H1 (cell line): Measurements from ENCODE around the gene ANKFN1. TPM values are rescaled to one million over a fixed set of nuclear protein-coding genes. Genes with fewer than 3 reads are reported as not detected.

Source experiments
- GTF2F1 ChIP-seq: IDR thresholded peaks from 2 replicates; pipeline ENCODE4 v1.6.1; 2012; ENCODE audit warnings: low read depth, low read length, improper control_type of control experiment, borderline replicate concordance
- NANOG ChIP-seq: IDR thresholded peaks from 2 replicates; pipeline ENCODE4 v1.6.1; 2011; ENCODE audit warnings: low read length, low read depth, mild to moderate bottlenecking, inconsistent platforms; ENCODE audit not compliant: insufficient read depth, poor library complexity, severe bottlenecking
- POLR2A ChIP-seq, 2 experiments: IDR thresholded peaks; 1 replicate in 1 of 2; 2 replicates in 1 of 2; pipeline ENCODE4 v1.6.1; 2011; ENCODE audit warnings: low read depth in 2 of 2, low read length in 2 of 2, mild to moderate bottlenecking in 2 of 2; ENCODE audit errors: control extremely low read depth in 1 of 2
- SIRT6 ChIP-seq: IDR thresholded peaks from one replicate; pipeline ENCODE4 v1.7.1; 2012; ENCODE audit warnings: low read length, inconsistent platforms
- TBP ChIP-seq: IDR thresholded peaks from 2 replicates; pipeline ENCODE4 v1.6.1; 2011; ENCODE audit warnings: low read depth, low read length, improper control_type of control experiment
- polyA plus RNA-seq, 7 experiments: library from polyadenylated mRNA; depleted of rRNA in 3 of 7; stranded (reverse) in 5 of 7; unstranded in 2 of 7; fragments of >200 nt in 5 of 7; fragments of 200-250 nt in 2 of 7; gene quantifications; 1 replicate in 5 of 7; 2 replicates in 1 of 7; 4 replicates in 1 of 7; pipeline versions ENCODE4 v1.2.1 to v1.2.3, GENCODE V29; 2011 to 2013; ENCODE audit warnings: missing spikeins in 2 of 7, mixed read lengths in 2 of 7
- total RNA-seq: library from RNA; stranded (reverse); fragmentation: NEBNext Ultra II Directional; extraction: Animal tissue kit (Norgen Biotek cat#: 25700); gene quantifications from 2 replicates; pipeline ENCODE4 v1.2.1, GENCODE V29; 2021
- TF ChIP-seq, protein P1 (sequence below), 3 experiments: IDR thresholded peaks; 1 replicate in 2 of 3; 2 replicates in 1 of 3; pipeline versions ENCODE4 v1.5.1 to v1.6.1; 2011; ENCODE audit warnings: low read length in 3 of 3, mild to moderate bottlenecking in 3 of 3, inconsistent platforms in 2 of 3, low read depth in 1 of 3, moderate library complexity in 1 of 3; ENCODE audit not compliant: insufficient read depth in 1 of 3; ENCODE audit errors: control extremely low read depth in 1 of 3
- TF ChIP-seq, protein P2 (sequence below): IDR thresholded peaks from 2 replicates; pipeline ENCODE4 v1.6.1; 2012; ENCODE audit warnings: inconsistent platforms

The ANKFN1 gene
- total and polyA plus RNA-seq, 2 of the 8 experiments (the other 6 are each of a cell fraction or from before 2014, with no cell fraction given): not detected

DNA sequence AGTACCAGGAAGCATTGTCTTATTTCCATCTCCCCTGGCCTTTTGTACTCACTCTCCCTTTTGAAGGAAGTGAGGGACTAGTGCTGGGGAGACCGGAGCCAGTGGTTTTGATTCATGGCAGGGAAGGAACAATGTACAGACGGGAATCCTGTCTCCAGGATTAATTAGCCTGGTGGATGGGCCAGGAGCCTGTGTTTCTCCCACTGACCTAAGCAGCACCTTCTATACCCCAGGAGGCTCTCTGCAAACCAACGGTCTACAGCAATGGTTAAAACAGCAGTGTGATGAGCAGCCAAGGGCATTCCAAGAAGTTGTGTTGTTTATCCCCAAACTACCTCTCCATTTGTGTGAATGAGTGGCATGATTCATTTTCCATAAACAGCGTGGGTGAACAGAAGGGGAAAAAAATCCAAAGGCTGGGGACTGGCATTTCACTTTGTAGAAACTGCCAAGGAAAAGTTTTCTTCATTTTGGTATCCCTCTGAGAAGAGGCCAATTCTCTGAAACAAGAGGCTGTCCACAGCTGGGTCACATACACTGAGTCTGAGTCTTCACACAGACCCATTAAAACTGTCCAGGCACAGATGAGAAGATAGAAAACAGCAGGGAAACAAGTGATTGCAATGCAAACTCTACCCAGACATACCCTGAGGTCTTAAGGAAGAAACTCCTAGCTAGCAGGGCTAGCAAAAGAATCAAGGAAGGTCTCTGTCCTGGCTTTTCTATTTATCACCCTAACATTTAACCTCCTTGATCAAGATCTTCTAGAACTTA is 18.1 kb downstream of the ANKFN1 start (continued):
- TF ChIP-seq, protein P1, sequence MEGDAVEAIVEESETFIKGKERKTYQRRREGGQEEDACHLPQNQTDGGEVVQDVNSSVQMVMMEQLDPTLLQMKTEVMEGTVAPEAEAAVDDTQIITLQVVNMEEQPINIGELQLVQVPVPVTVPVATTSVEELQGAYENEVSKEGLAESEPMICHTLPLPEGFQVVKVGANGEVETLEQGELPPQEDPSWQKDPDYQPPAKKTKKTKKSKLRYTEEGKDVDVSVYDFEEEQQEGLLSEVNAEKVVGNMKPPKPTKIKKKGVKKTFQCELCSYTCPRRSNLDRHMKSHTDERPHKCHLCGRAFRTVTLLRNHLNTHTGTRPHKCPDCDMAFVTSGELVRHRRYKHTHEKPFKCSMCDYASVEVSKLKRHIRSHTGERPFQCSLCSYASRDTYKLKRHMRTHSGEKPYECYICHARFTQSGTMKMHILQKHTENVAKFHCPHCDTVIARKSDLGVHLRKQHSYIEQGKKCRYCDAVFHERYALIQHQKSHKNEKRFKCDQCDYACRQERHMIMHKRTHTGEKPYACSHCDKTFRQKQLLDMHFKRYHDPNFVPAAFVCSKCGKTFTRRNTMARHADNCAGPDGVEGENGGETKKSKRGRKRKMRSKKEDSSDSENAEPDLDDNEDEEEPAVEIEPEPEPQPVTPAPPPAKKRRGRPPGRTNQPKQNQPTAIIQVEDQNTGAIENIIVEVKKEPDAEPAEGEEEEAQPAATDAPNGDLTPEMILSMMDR (IDR thresholded peaks at IDR 0.05; ENCODE audit: control extremely low read depth in 1 of 3, insufficient read depth in 1 of 3, low read depth in 1 of 3, low read length in 3 of 3): no peak
- TF ChIP-seq POLR2A (IDR thresholded peaks at IDR 0.05; ENCODE audit: control extremely low read depth in 1 of 2, low read depth in 2 of 2, low read length in 2 of 2): no peak
- TF ChIP-seq SIRT6: no peak
- TF ChIP-seq, protein P2, sequence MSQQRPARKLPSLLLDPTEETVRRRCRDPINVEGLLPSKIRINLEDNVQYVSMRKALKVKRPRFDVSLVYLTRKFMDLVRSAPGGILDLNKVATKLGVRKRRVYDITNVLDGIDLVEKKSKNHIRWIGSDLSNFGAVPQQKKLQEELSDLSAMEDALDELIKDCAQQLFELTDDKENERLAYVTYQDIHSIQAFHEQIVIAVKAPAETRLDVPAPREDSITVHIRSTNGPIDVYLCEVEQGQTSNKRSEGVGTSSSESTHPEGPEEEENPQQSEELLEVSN: no peak
- no peak for TF ChIP-seq TBP
- TF ChIP-seq GTF2F1: no peak
- TF ChIP-seq NANOG: no peak
- TF ChIP-seq, all 59 proteins: peak for 0
